HUDEP-2 (cell line): ENCODE data around the gene PLCH1.

Source experiments
- DNase-seq, 76 experiments: peaks; one replicate each; lab custom pipeline; 2025; ENCODE audit not compliant: unreplicated experiment in 76 of 76; lab: John Stamatoyannopoulos, UW

The PLCH1 gene

DNA sequence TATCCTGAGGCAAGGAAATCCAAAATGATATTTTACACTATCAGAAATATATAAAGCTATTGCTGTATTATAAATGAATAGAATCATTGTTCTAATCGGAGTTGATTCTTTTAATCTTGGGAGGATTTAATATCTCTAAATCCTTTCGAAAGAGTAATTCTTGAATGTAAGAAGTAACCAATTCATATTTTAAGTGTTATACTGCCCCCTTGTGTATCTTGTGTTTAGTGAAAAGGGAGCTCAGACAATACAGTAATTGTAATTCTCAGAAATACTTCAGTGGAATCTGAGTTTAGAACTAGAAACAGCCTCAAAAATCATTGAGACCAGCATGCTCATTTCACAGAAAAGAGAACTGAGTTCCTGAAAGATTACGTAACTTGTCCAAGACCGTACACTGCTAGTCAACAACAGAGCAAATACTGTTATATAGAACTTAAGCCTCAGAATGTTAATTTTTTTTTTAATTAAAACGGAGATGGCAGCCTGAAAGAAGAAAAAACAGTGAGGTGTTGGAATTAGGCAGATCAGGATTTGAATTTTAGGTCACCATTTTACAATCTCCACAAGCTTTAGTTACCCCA, 42.9 kb downstream of the PLCH1 start:
- DNase-seq: peak in 22 of 76 experiments; percentile 3 to 57 (median 22)

DNA sequence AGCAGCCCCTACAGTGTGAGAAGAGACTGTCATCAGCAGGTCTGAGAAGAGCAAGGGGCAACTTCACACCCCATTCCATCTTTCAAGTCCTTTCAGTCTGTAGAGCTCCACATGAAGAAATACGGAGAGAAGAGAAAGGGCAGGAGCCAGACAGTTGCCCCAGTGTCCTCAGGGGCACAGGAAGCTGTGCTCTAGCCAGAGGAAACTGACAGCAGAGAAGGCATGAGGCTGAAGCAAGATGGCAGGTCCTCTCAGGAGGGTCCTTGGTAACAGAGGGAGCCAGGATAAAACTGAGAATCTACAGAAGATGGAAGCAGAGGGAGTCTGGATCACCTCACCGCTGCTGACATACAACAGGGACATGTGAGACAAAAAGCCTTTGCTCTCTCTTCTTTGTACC, 47.3 kb downstream of the PLCH1 start:
- no peak for DNase-seq

GRCh38 chr3:155690921-155691320, 54.0 kb downstream of the PLCH1 start:
- no peak for DNase-seq

GRCh38 chr3:155688481-155688880, 56.4 kb downstream of the PLCH1 start:
- DNase-seq: no peak

DNA sequence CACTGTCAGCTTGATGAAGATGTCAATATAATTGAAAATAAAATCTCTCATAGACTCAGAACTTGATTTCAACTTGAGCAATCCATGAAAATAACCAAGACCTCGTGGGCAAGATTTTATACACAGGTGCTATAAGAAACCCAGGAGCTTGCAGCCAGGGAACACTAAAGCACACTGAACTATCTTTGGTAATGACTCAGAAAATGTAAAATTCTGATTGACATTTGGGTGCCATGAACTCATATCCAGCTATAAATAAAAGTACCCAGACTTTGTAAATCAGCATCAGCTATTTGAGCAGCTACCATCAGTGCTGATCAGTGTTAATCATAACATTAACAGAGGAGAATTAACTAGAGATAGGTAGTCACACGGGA, 61.5 kb downstream of the PLCH1 start:
- no peak for DNase-seq

- no peak for DNase-seq
Observed at GRCh38 chr3:155682426-155683343, 62.2 kb downstream of the PLCH1 start.

- DNase-seq: no peak
Observed at GRCh38 chr3:155676252-155676981, 68.5 kb downstream of the PLCH1 start.

DNA sequence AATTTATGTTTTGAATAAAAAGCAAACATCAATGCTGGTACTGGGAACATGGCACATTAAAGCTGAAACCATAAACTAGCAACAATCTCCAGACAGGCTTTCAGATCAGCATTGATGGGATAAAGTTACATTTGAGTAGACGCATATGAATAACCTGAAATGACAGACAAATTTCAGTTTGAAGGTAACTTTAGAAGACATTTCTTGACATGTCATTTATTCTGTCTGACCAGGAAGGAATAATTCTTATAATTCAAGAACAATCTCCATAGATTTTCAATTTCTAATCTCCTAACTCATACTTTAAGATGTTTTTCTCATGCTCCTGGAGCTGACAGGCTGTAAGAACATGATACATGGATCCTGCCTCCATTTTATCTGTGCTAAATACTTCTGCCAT, 69.8 kb downstream of the PLCH1 start:
- no peak for DNase-seq

GRCh38 chr3:155673421-155673820, 71.5 kb downstream of the PLCH1 start:
- DNase-seq: no peak

- DNase-seq: no peak
Observed at GRCh38 chr3:155670335-155670734, 74.5 kb downstream of the PLCH1 start.

- DNase-seq: no peak
Observed at GRCh38 chr3:155667988-155668387, 76.9 kb downstream of the PLCH1 start.

- peak in 5 of 76 experiments; percentile 2 to 17 (median 7) for DNase-seq
Observed at GRCh38 chr3:155664925-155665695, 79.8 kb downstream of the PLCH1 start.

GRCh38 chr3:155663467-155664212, 81.2 kb downstream of the PLCH1 start:
- no peak for DNase-seq

DNA sequence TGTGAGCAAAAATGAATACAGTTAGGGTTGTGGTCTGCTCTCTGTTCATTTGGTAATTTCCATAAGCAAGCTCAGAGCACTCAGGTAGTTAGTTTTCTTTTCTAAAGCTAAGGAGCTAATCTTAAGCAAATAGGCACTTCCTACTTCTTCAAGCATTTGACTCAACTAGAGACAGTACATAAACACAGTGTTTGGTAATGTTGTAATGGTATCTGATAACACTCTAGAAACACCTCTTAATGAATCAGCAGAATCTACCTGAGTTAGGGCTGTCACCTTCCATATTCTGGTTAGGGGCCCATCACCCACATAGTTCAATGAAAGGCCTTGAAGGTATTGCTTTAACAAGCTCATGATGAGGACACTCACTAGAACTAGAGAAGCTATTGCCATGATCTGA, 83.1 kb downstream of the PLCH1 start:
- DNase-seq: no peak

DNA sequence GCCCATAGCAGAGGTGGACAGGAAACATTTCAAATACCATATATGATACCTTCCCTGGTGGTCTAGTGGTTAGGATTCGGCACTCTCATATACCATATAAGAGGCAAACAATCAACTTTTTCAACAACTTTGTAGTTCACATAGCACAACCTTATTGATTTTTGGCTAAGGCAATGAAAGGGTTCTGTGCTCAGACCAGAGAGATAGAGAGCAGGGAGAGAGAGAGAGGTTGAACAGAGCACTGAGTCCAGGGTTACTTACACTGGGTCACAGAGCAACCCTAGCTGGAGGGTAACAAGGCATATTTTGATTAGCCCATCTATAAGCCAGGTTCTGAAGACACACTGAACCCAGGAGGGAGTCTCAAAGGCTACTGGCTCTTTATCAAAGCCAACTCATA, 83.8 kb downstream of the PLCH1 start:
- no peak for DNase-seq

GRCh38 chr3:155658671-155659261, 86.1 kb downstream of the PLCH1 start:
- DNase-seq: no peak

DNA sequence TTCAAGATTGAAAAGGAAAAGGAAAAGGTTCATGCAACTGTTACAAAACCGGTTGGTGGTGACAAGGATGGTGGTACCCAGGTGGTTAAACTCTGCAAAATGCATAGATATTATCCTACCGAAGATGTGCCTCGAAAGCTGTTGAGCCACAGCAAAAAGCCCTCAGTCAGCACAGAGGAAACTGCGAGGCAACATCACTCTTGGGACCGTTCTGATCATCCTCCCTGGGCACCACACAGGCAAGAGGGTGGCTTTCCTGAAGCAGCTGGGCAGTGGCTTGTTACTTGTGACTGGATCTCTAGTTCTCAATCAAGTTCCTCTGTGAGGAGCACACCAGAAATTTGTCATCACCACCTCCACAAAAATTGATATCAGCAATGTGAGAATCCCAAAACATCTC, 86.9 kb downstream of the PLCH1 start:
- no peak for DNase-seq

DNA sequence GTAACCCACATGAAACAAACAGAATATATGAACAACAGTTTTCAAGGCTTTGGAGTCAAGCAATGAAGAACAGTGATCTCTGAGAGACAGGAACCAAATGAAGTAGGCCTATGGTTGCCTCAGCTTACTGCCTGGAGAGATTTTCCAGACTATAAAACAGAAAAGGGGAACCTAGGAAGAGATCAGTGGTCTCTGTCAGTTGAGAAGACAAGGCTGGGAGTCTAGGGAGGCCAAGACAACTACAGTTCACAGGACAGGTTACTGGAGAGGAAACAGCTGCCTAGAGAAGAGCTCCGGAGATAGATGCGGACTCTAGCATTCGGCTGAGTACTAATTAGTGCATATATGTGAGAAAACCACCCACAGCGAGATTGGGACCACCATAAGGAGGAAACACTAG, 87.7 kb downstream of the PLCH1 start:
- no peak for DNase-seq

DNA sequence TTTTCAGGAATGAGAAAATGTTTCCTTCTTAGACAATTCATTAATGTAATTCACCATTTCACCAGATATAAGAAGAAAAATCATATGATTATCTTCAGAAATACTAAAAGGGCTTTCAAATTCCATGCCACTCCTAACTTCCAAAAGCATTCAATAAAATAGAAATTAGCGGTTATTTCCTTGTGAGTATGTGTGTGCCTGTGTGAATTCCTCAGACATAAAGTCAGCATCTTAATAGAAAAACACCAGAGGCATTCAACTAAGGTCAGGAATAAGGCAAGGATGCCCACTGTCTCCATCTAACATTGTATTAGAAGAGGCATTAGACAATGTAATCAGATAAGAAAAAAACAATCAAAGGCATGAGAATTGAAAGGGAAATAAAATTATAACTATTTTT, 88.4 kb downstream of the PLCH1 start:
- no peak for DNase-seq
